Measurements from ENCODE around the gene RBP4.

The RBP4 gene

GRCh38 chr10:93584445-93584844 is 16.6 kb downstream of the RBP4 start:
- H3K4me1 ChIP-seq (ENCODE audit: control insufficient read depth in 1 of 2, insufficient read depth in 2 of 2, low read length in 2 of 2): no peaks in the 10 kb centered on the region
- no peak overlapping the region for H3K9ac ChIP-seq (ENCODE audit: low read depth in 1 of 2, low read length in 2 of 2)
- H3K27ac ChIP-seq (ENCODE audit: low read depth, low read length): no peak overlapping the region
- H3K4me3 ChIP-seq (ENCODE audit: low read depth in 1 of 2, low read length in 2 of 2): no peak overlapping the region
- H3K36me3 ChIP-seq (ENCODE audit: control insufficient read depth in 1 of 2, insufficient read depth in 2 of 2, low read length in 2 of 2): no peaks in the 10 kb centered on the region
- no peaks in the 10 kb centered on the region for H3K27me3 ChIP-seq (ENCODE audit: control insufficient read depth in 1 of 2, insufficient read depth in 2 of 2, low read length in 2 of 2)
- peaks cover 0 to 5% of the 10 kb centered on the region in 2 donors for H3K9me3 ChIP-seq (ENCODE audit: control insufficient read depth in 1 of 2, low read length in 2 of 2)

GRCh38 chr10:93580828-93581227 is 20.2 kb downstream of the RBP4 start:
- H3K4me1 ChIP-seq (ENCODE audit: control insufficient read depth in 1 of 2, insufficient read depth in 2 of 2, low read length in 2 of 2): no peaks in the 10 kb centered on the region
- no peaks in the 10 kb centered on the region for H3K36me3 ChIP-seq (ENCODE audit: control insufficient read depth in 1 of 2, insufficient read depth in 2 of 2, low read length in 2 of 2)
- peaks cover 0 to 5% of the 10 kb centered on the region in 2 donors for H3K9me3 ChIP-seq (ENCODE audit: control insufficient read depth in 1 of 2, low read length in 2 of 2)
- no peak overlapping the region for H3K9ac ChIP-seq (ENCODE audit: low read depth in 1 of 2, low read length in 2 of 2)
- no peak overlapping the region for H3K27ac ChIP-seq (ENCODE audit: low read depth, low read length)
- no peak overlapping the region for H3K4me3 ChIP-seq (ENCODE audit: low read depth in 1 of 2, low read length in 2 of 2)
- no peaks in the 10 kb centered on the region for H3K27me3 ChIP-seq (ENCODE audit: control insufficient read depth in 1 of 2, insufficient read depth in 2 of 2, low read length in 2 of 2)

- H3K27ac ChIP-seq (ENCODE audit: low read depth, low read length): no peak overlapping the region
- no peaks in the 10 kb centered on the region for H3K36me3 ChIP-seq (ENCODE audit: control insufficient read depth in 1 of 2, insufficient read depth in 2 of 2, low read length in 2 of 2)
- H3K9ac ChIP-seq (ENCODE audit: low read depth in 1 of 2, low read length in 2 of 2): no peak overlapping the region
- H3K4me1 ChIP-seq (ENCODE audit: control insufficient read depth in 1 of 2, insufficient read depth in 2 of 2, low read length in 2 of 2): no peaks in the 10 kb centered on the region
- H3K4me3 ChIP-seq (ENCODE audit: low read depth in 1 of 2, low read length in 2 of 2): no peak overlapping the region
- H3K27me3 ChIP-seq (ENCODE audit: control insufficient read depth in 1 of 2, insufficient read depth in 2 of 2, low read length in 2 of 2): no peaks in the 10 kb centered on the region
- peaks cover 0 to 5% of the 10 kb centered on the region in 2 donors for H3K9me3 ChIP-seq (ENCODE audit: control insufficient read depth in 1 of 2, low read length in 2 of 2)
Measured at GRCh38 chr10:93579985-93580711, 20.9 kb downstream of the RBP4 start.

- no peak overlapping the region for H3K27ac ChIP-seq (ENCODE audit: low read depth, low read length)
Measured at GRCh38 chr10:93579089-93579488, 21.9 kb downstream of the RBP4 start.

GRCh38 chr10:93577565-93577964 is 23.5 kb downstream of the RBP4 start:
- Histone ChIP-seq H3K27me3 (ENCODE audit: control insufficient read depth in 1 of 2, insufficient read depth in 2 of 2, low read length in 2 of 2) (no peaks in the 10 kb centered on the region), H3K4me3 (ENCODE audit: low read depth in 1 of 2, low read length in 2 of 2) (no peak overlapping the region), H3K4me1 (ENCODE audit: control insufficient read depth in 1 of 2, insufficient read depth in 2 of 2, low read length in 2 of 2) (peaks cover 4 to 8% of the 10 kb centered on the region in 2 donors), H3K27ac (ENCODE audit: low read depth, low read length) (no peak overlapping the region), H3K9ac (ENCODE audit: low read depth in 1 of 2, low read length in 2 of 2) (no peak overlapping the region), H3K9me3 (ENCODE audit: control insufficient read depth in 1 of 2, low read length in 2 of 2) (peaks cover 0 to 5% of the 10 kb centered on the region in 2 donors), H3K36me3 (ENCODE audit: control insufficient read depth in 1 of 2, insufficient read depth in 2 of 2, low read length in 2 of 2) (no peaks in the 10 kb centered on the region)

More at GRCh38 chr10:93579089-93579488, 21.9 kb downstream of the RBP4 start:
- peaks cover 0 to 5% of the 10 kb centered on the region in 2 donors for H3K9me3 ChIP-seq (ENCODE audit: control insufficient read depth in 1 of 2, low read length in 2 of 2)
- no peaks in the 10 kb centered on the region for H3K4me1 ChIP-seq (ENCODE audit: control insufficient read depth in 1 of 2, insufficient read depth in 2 of 2, low read length in 2 of 2)
- no peaks in the 10 kb centered on the region for H3K36me3 ChIP-seq (ENCODE audit: control insufficient read depth in 1 of 2, insufficient read depth in 2 of 2, low read length in 2 of 2)
- no peak overlapping the region for H3K9ac ChIP-seq (ENCODE audit: low read depth in 1 of 2, low read length in 2 of 2)
- H3K4me3 ChIP-seq (ENCODE audit: low read depth in 1 of 2, low read length in 2 of 2): no peak overlapping the region
- no peaks in the 10 kb centered on the region for H3K27me3 ChIP-seq (ENCODE audit: control insufficient read depth in 1 of 2, insufficient read depth in 2 of 2, low read length in 2 of 2)

- H3K4me1 ChIP-seq (ENCODE audit: control insufficient read depth in 1 of 2, insufficient read depth in 2 of 2, low read length in 2 of 2): peaks cover 4 to 8% of the 10 kb centered on the region in 2 donors
- no peak overlapping the region for H3K9ac ChIP-seq (ENCODE audit: low read depth in 1 of 2, low read length in 2 of 2)
- H3K27me3 ChIP-seq (ENCODE audit: control insufficient read depth in 1 of 2, insufficient read depth in 2 of 2, low read length in 2 of 2): no peaks in the 10 kb centered on the region
- peaks cover 0 to 5% of the 10 kb centered on the region in 2 donors for H3K9me3 ChIP-seq (ENCODE audit: control insufficient read depth in 1 of 2, low read length in 2 of 2)
- H3K4me3 ChIP-seq (ENCODE audit: low read depth in 1 of 2, low read length in 2 of 2): no peak overlapping the region
- no peaks in the 10 kb centered on the region for H3K36me3 ChIP-seq (ENCODE audit: control insufficient read depth in 1 of 2, insufficient read depth in 2 of 2, low read length in 2 of 2)
- no peak overlapping the region for H3K27ac ChIP-seq (ENCODE audit: low read depth, low read length)
Measured at GRCh38 chr10:93576888-93577287, 24.1 kb downstream of the RBP4 start.

- no peak overlapping the region for H3K4me3 ChIP-seq (ENCODE audit: low read depth in 1 of 2, low read length in 2 of 2)
- peaks cover 4 to 11% of the 10 kb centered on the region in 2 donors for H3K4me1 ChIP-seq (ENCODE audit: control insufficient read depth in 1 of 2, insufficient read depth in 2 of 2, low read length in 2 of 2)
- H3K27me3 ChIP-seq (ENCODE audit: control insufficient read depth in 1 of 2, insufficient read depth in 2 of 2, low read length in 2 of 2): peaks cover 4 to 5% of the 10 kb centered on the region in 2 donors
- H3K9ac ChIP-seq (ENCODE audit: low read depth in 1 of 2, low read length in 2 of 2): no peak overlapping the region
- no peak overlapping the region for H3K27ac ChIP-seq (ENCODE audit: low read depth, low read length)
- H3K9me3 ChIP-seq (ENCODE audit: control insufficient read depth in 1 of 2, low read length in 2 of 2): no peaks in the 10 kb centered on the region
- no peaks in the 10 kb centered on the region for H3K36me3 ChIP-seq (ENCODE audit: control insufficient read depth in 1 of 2, insufficient read depth in 2 of 2, low read length in 2 of 2)
Measured at GRCh38 chr10:93573924-93574323, 27.1 kb downstream of the RBP4 start.

GRCh38 chr10:93573051-93573909 is 27.8 kb downstream of the RBP4 start:
- Histone ChIP-seq H3K9me3 (ENCODE audit: control insufficient read depth in 1 of 2, low read length in 2 of 2) (no peaks in the 10 kb centered on the region), H3K27me3 (ENCODE audit: control insufficient read depth in 1 of 2, insufficient read depth in 2 of 2, low read length in 2 of 2) (peaks cover 9 to 11% of the 10 kb centered on the region in 2 donors), H3K36me3 (ENCODE audit: control insufficient read depth in 1 of 2, insufficient read depth in 2 of 2, low read length in 2 of 2) (no peaks in the 10 kb centered on the region), H3K27ac (ENCODE audit: low read depth, low read length) (no peak overlapping the region), H3K9ac (ENCODE audit: low read depth in 1 of 2, low read length in 2 of 2) (no peak overlapping the region), H3K4me1 (ENCODE audit: control insufficient read depth in 1 of 2, insufficient read depth in 2 of 2, low read length in 2 of 2) (peaks cover 4 to 11% of the 10 kb centered on the region in 2 donors), H3K4me3 (ENCODE audit: low read depth in 1 of 2, low read length in 2 of 2) (no peak overlapping the region)

GRCh38 chr10:93572606-93573005 is 28.4 kb downstream of the RBP4 start:
- no peak overlapping the region for H3K27ac ChIP-seq (ENCODE audit: low read depth, low read length)
- H3K4me3 ChIP-seq (ENCODE audit: low read depth in 1 of 2, low read length in 2 of 2): no peak overlapping the region
- no peaks in the 10 kb centered on the region for H3K9me3 ChIP-seq (ENCODE audit: control insufficient read depth in 1 of 2, low read length in 2 of 2)
- peaks cover 16 to 18% of the 10 kb centered on the region in 2 donors for H3K27me3 ChIP-seq (ENCODE audit: control insufficient read depth in 1 of 2, insufficient read depth in 2 of 2, low read length in 2 of 2)
- H3K36me3 ChIP-seq (ENCODE audit: control insufficient read depth in 1 of 2, insufficient read depth in 2 of 2, low read length in 2 of 2): no peaks in the 10 kb centered on the region
- H3K9ac ChIP-seq (ENCODE audit: low read depth in 1 of 2, low read length in 2 of 2): no peak overlapping the region
- H3K4me1 ChIP-seq (ENCODE audit: control insufficient read depth in 1 of 2, insufficient read depth in 2 of 2, low read length in 2 of 2): peaks cover 4 to 11% of the 10 kb centered on the region in 2 donors

- no peaks in the 10 kb centered on the region for H3K36me3 ChIP-seq (ENCODE audit: control insufficient read depth in 1 of 2, insufficient read depth in 2 of 2, low read length in 2 of 2)
- no peak overlapping the region for H3K4me3 ChIP-seq (ENCODE audit: low read depth in 1 of 2, low read length in 2 of 2)
- H3K27me3 ChIP-seq (ENCODE audit: control insufficient read depth in 1 of 2, insufficient read depth in 2 of 2, low read length in 2 of 2): peaks cover 32 to 33% of the 10 kb centered on the region in 2 donors
- H3K9me3 ChIP-seq (ENCODE audit: control insufficient read depth in 1 of 2, low read length in 2 of 2): no peaks in the 10 kb centered on the region
- no peak overlapping the region for H3K9ac ChIP-seq (ENCODE audit: low read depth in 1 of 2, low read length in 2 of 2)
- H3K27ac ChIP-seq (ENCODE audit: low read depth, low read length): no peak overlapping the region
- H3K4me1 ChIP-seq (ENCODE audit: control insufficient read depth in 1 of 2, insufficient read depth in 2 of 2, low read length in 2 of 2): peaks cover 9 to 11% of the 10 kb centered on the region in 2 donors
Measured at GRCh38 chr10:93570383-93570782, 30.7 kb downstream of the RBP4 start.
